Measurements from ENCODE around the gene OR2V1. TPM values are rescaled to one million over a fixed set of nuclear protein-coding genes. Genes with fewer than 3 reads are reported as not detected.
"Not testable (repeated sequence)": the region's sequence is repeated elsewhere in the genome, so short reads cannot be mapped to it uniquely, and the experiment has no call there.

The OR2V1 gene
- total and polyA plus RNA-seq, 2 experiments from 2014 or later: not detected

GRCh38 chr5:181108578-181109165 lies 22.3 kb downstream of the OR2V1 start:
- Histone ChIP-seq H3K27ac (no peak overlapping the region), H3K4me1 (ENCODE audit: low read depth) (no peaks in the 10 kb centered on the region), H3K27me3 (peaks cover 7% of the 10 kb centered on the region), H3K4me3 (no peak overlapping the region), H3K36me3 (no peaks in the 10 kb centered on the region), H3K9me3 (ENCODE audit: low read depth) (no peaks in the 10 kb centered on the region)
- DNase-seq (ENCODE audit: low read depth in 1 of 2, low spot score in 1 of 2): no peak
- no peak for TF ChIP-seq CTCF (IDR thresholded peaks at IDR 0.05; ENCODE audit: low read depth, low read length)

GRCh38 chr5:181107699-181108098 lies 23.3 kb downstream of the OR2V1 start:
- no peak for TF ChIP-seq CTCF (IDR thresholded peaks at IDR 0.05; ENCODE audit: low read depth, low read length)
- Histone ChIP-seq H3K4me3 (no peak overlapping the region), H3K27ac (no peak overlapping the region), H3K9me3 (ENCODE audit: low read depth) (no peaks in the 10 kb centered on the region), H3K4me1 (ENCODE audit: low read depth) (no peaks in the 10 kb centered on the region), H3K36me3 (no peaks in the 10 kb centered on the region), H3K27me3 (peaks cover 7% of the 10 kb centered on the region)
- DNase-seq (ENCODE audit: low read depth in 1 of 2, low spot score in 1 of 2): no peak

- no peak for DNase-seq (ENCODE audit: low read depth in 1 of 2, low spot score in 1 of 2)
- H3K36me3 ChIP-seq: no peaks in the 10 kb centered on the region
- H3K4me1 ChIP-seq (ENCODE audit: low read depth): no peaks in the 10 kb centered on the region
- no peak overlapping the region for H3K4me3 ChIP-seq
- TF ChIP-seq CTCF (IDR thresholded peaks at IDR 0.05; ENCODE audit: low read depth, low read length): no peak
- H3K9me3 ChIP-seq (ENCODE audit: low read depth): no peaks in the 10 kb centered on the region
- no peak overlapping the region for H3K27ac ChIP-seq
- peaks cover 11% of the 10 kb centered on the region for H3K27me3 ChIP-seq
Observed at GRCh38 chr5:181105391-181106025, 25.5 kb downstream of the OR2V1 start.

- not testable (repeated sequence) for DNase-seq (ENCODE audit: low read depth in 1 of 2, low spot score in 1 of 2); H3K36me3 ChIP-seq; H3K27ac ChIP-seq; H3K4me1 ChIP-seq (ENCODE audit: low read depth); H3K4me3 ChIP-seq; H3K9me3 ChIP-seq (ENCODE audit: low read depth)
- H3K27me3 ChIP-seq: peaks cover 18% of the 10 kb centered on the region
Observed at GRCh38 chr5:181104606-181105390, 26.2 kb downstream of the OR2V1 start.

- H3K36me3 ChIP-seq; H3K27ac ChIP-seq; H3K4me1 ChIP-seq (ENCODE audit: low read depth); H3K4me3 ChIP-seq; DNase-seq (ENCODE audit: low read depth in 1 of 2, low spot score in 1 of 2); H3K9me3 ChIP-seq (ENCODE audit: low read depth): not testable (repeated sequence)
- peaks cover 24% of the 10 kb centered on the region for H3K27me3 ChIP-seq
Observed at GRCh38 chr5:181104259-181104568, 26.8 kb downstream of the OR2V1 start.

- H3K4me3 ChIP-seq; DNase-seq (ENCODE audit: low read depth in 1 of 2, low spot score in 1 of 2); H3K4me1 ChIP-seq (ENCODE audit: low read depth); H3K27ac ChIP-seq; H3K36me3 ChIP-seq; H3K9me3 ChIP-seq (ENCODE audit: low read depth): not testable (repeated sequence)
- H3K27me3 ChIP-seq: peaks cover 30% of the 10 kb centered on the region
Observed at GRCh38 chr5:181101930-181102674, 28.9 kb downstream of the OR2V1 start.

GRCh38 chr5:181101030-181101641 lies 29.8 kb downstream of the OR2V1 start:
- H3K27ac ChIP-seq; H3K9me3 ChIP-seq (ENCODE audit: low read depth); H3K36me3 ChIP-seq; H3K4me3 ChIP-seq; DNase-seq (ENCODE audit: low read depth in 1 of 2, low spot score in 1 of 2); H3K4me1 ChIP-seq (ENCODE audit: low read depth): not testable (repeated sequence)
- H3K27me3 ChIP-seq: peaks cover 30% of the 10 kb centered on the region
